Measurements from ENCODE around the gene CEP68. TPM values are rescaled to one million over a fixed set of nuclear protein-coding genes. Genes with fewer than 3 reads are reported as not detected.
A peak's percentile ranks its signal among the peaks of the same experiment; 100 is the strongest.
"Not testable (repeated sequence)": the region's sequence is repeated elsewhere in the genome, so short reads cannot be mapped to it uniquely, and the experiment has no call there.

The CEP68 gene
- total RNA-seq, 1 donor from 2014 or later = 6.8 TPM

GRCh38 chr2:65032019-65032975 is 23.9 kb upstream of the CEP68 start:
- ATAC-seq = no peak

GRCh38 chr2:65033178-65033577 is 23.0 kb upstream of the CEP68 start:
- ATAC-seq = no peak

- ATAC-seq = not testable (repeated sequence)
These were observed 22.5 kb upstream of the CEP68 start for GRCh38 chr2:65033667-65034066.

- no peak for ATAC-seq
These were observed 20.8 kb upstream of the CEP68 start for GRCh38 chr2:65035351-65035943.

- ATAC-seq = no peak
These were observed 19.0 kb upstream of the CEP68 start for GRCh38 chr2:65037178-65037577.

GRCh38 chr2:65039640-65040039 is 16.6 kb upstream of the CEP68 start:
- no peak for ATAC-seq

- ATAC-seq = peak; percentile 97
These were observed 15.6 kb upstream of the CEP68 start for GRCh38 chr2:65040400-65041261.

GRCh38 chr2:65043001-65043400 is 13.2 kb upstream of the CEP68 start:
- ATAC-seq = no peak

GRCh38 chr2:65044097-65044735 is 12.0 kb upstream of the CEP68 start:
- ATAC-seq = no peak

- ATAC-seq = no peak
These were observed 10.6 kb upstream of the CEP68 start for GRCh38 chr2:65045651-65046050.

- ATAC-seq = no peak
These were observed 9.4 kb upstream of the CEP68 start for GRCh38 chr2:65046633-65047407.

- peak; percentile 43 for ATAC-seq
These were observed 7.1 kb upstream of the CEP68 start for GRCh38 chr2:65049010-65049639.

- ATAC-seq = no peak
These were observed 5.3 kb upstream of the CEP68 start for GRCh38 chr2:65050931-65051330.

GRCh38 chr2:65053199-65053598 is 3.0 kb upstream of the CEP68 start:
- no peak for ATAC-seq

GRCh38 chr2:65054749-65055421 is 1.3 kb upstream of the CEP68 start:
- no peak for ATAC-seq

GRCh38 chr2:65055422-65056214 is 598 bp upstream of the CEP68 start:
- peak; percentile 29 for ATAC-seq

GRCh38 chr2:65057054-65057375 is 799 bp downstream of the CEP68 start:
- ATAC-seq = no peak

GRCh38 chr2:65057391-65058052 is 1.3 kb downstream of the CEP68 start:
- peak; percentile 38 for ATAC-seq

GRCh38 chr2:65059071-65059470 is 2.9 kb downstream of the CEP68 start:
- no peak for ATAC-seq
